NCI-H82 treated with DMSO at 0.1 percent for 48 hours (cell line): Measurements from ENCODE around the gene WASHC4.
A peak's percentile ranks its signal among the peaks of the same experiment; 100 is the strongest.
"Not testable (repeated sequence)": the region's sequence is repeated elsewhere in the genome, so short reads cannot be mapped to it uniquely, and the experiment has no call there.

Experiments
- DNase-seq: peaks from one replicate; lab custom pipeline; 2025; ENCODE audit not compliant: unreplicated experiment; lab: John Stamatoyannopoulos, UW

WASHC4 gene

DNA sequence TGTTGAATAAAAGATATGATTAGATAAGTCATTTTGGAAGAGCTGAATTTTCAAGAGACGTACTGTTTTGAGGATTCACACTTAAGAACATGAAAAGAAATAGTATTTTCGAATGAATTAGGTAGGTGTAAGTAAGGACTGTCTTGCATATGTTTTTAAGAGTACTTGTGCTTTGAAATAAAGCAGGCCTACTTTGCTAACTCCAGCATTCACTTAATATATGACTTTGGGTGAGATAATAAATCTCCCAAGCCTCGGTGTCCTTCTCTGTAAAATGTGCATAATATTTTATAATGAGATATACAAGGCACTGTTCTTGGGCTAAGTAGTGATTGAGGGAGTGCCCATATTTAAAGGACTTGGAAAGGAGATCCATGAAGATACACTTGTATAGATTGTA lies 54.6 kb downstream of the WASHC4 start:
- no peak for DNase-seq

- DNase-seq, result no peak
These were observed 56.5 kb downstream of the WASHC4 start for GRCh38 chr12:105164068-105164467.

- no peak for DNase-seq
These were observed 59.2 kb downstream of the WASHC4 start for GRCh38 chr12:105166736-105167135.

DNA sequence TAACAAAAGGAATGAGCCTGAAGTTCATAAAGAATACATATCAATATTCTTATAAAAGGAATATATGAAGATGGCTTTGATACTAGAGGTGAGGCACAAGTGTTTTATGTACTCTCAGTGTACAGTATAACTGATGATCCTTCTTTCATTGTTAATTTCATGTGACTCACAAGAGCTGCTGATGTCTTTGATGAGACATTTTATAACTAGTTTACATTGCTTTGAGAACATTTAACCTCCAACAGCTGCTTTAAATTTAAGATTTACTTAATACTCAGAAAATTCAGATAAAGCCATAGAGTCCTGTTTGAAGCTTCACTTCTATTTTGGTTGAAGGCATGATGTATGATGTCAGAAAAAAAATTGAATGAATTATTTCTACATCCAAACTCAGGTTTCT lies 59.8 kb downstream of the WASHC4 start:
- DNase-seq, result no peak

- DNase-seq, result no peak
These were observed 60.5 kb downstream of the WASHC4 start for GRCh38 chr12:105168006-105168405.

DNA sequence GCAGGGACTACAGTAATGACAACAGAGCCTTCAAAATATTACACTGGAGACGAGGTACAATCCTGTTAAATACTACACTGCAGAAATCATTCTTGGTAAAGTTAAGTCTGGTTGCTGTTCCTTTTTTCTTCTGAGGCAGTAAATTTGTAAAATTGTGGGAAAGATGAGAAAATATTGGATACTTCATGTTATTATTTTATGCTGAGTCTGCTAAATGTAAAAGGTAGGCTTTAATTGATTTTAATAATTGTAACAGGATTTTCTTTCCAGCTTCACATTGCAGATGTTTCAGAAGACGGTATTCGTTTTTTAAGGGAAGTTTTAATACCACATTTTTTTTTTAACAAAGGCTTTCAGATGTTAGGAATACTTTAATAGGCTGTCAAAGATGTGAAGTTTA lies 62.6 kb downstream of the WASHC4 start:
- no peak for DNase-seq

DNA sequence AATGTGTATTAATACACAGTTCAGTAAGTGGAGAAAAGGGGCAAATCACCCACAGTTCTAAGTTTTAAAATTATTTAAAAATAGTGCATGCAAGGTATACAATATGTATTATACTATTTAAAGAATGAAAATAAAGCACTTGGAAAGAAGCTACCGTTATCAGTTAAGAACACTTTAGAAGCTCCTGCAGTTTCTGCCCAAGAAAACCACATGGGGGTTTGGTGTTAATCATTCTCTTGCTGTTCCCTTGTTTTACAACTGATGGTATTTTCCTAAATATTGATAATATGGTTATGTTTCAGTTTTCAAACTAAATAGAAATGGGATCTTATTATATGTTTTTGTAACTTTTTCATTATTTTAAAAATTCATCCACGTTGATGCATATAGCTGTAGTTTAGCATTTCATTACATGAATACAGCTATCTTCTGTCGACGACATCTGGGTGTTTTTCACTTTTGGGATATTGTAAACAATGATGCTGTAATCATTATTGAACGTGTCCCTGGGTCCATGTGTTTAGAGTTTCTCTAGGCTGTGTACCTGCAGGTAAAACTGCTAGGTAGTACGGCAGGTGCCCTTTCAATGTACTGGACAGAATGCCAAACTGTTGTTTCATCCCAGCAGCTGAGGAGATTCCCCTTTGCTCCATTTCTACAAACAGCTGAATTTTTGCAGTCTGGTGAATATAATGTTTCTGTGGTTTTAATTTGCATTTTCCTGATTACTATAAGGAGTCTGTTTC lies 64.3 kb downstream of the WASHC4 start:
- no peak for DNase-seq

GRCh38 chr12:105175397-105175990 lies 68.0 kb downstream of the WASHC4 start:
- DNase-seq, result no peak

GRCh38 chr12:105177208-105177607 lies 69.7 kb downstream of the WASHC4 start:
- no peak for DNase-seq

DNA sequence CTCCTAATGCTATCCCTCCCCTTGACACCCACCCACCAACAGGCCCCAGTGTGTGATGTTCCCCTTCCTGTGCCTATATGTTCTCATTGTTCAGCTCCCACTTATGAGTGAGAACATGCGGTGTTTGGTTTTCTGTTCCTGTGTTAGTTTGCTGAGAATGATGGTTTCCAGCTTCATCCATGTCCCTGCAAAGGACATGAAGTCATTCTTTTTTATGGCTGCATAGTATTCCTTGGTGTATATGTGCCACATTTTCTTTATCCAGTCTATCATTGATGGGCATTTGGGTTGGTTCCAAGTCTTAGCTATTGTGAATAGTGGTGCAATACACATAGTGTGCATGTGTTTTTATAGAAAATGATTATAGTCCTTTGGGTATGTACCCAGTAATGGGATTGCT lies 71.6 kb downstream of the WASHC4 start:
- not testable (repeated sequence) for DNase-seq

- not testable (repeated sequence) for DNase-seq
These were observed 75.9 kb downstream of the WASHC4 start for GRCh38 chr12:105183406-105183805.

DNA sequence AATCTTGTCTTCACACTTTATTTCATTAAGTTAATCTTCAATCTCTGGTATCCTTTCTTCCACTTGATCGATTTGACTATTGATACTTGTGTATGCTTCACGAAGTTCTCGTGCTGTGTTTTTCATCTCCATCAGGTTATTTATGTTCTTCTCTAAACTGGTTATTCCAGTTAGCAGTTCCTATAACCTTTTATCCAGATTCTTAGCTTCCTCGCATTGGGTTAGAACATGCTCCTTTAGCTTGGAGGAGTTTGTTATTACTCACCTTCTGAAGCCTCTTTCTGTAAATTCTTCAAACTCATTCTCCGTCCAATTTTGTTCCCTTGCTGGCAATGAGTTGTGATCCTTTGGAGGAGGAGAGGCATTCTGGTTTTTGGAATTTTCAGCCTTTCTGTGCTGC lies 76.4 kb downstream of the WASHC4 start:
- DNase-seq, result not testable (repeated sequence)

GRCh38 chr12:105189293-105189692 lies 81.8 kb downstream of the WASHC4 start:
- no peak for DNase-seq

DNA sequence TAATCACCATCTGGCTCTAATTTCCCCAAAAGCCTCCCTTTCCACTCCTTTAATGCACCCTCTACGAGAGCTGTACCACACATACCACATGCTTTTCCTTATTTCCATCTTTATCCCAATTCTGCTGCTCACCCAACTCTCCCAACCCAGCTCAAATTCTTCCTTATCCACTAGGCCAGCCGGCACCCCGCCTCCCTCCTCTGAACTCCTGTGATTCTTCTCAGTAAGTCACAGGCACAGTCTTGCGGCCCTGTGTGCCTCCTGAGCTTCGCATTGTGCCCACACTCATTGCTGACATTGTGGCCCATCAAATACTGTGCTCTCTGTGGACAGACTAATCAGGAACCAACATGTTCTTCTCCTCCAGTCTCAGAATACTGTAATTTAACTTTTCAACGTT lies 83.0 kb downstream of the WASHC4 start:
- DNase-seq, result no peak

DNA sequence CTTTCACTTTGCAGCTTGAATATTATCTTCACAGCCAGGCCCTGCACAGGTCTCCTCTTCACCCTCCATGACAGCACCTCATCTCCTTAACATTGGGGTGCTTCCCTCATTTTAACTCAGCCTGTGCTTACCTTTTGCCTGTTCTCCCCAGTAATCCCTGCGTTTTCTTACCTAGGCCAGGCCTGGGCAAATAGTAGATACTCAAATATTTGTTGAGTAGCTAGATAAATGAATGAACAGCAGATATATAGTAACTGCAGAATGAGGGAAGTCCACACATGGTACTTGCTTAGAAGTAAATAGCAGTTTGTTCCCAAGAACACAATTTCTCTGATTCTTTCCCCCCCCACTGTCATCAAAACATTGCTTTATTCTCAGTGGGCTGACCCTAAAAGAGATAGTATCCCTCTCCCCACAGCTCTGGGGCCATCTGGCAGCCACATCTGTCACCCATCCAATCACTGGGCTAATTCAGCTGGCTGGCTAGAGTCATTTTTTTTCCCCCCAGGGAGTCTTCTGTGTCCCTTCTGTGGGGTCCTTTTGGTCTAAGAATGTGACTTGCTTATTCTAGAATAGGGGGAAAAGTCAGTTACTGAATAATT lies 85.2 kb downstream of the WASHC4 start:
- DNase-seq, result peak; percentile 79

DNA sequence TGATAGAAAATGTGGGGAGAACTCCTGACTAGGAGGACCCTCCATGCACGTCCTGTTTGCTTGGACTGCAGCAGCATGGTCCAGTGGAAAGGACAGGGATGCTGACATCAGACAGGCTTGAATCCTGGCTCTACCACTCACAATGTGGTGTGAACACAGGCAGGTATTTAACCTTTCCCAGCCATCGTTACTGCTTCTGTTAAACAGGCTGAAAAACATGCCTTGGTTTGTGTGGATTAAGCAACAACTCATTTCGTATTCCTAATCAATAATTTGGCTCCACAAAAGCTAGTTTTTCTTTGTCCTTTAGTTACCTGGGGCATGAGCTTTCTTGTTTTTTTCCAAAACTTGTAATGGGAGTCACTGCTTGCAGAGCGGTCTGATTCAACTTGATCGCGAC lies 87.4 kb downstream of the WASHC4 start:
- DNase-seq, result no peak

- DNase-seq, result no peak
These were observed 88.6 kb downstream of the WASHC4 start for GRCh38 chr12:105196090-105196489.

- DNase-seq, result no peak
These were observed 91.4 kb downstream of the WASHC4 start for GRCh38 chr12:105198961-105199360.

GRCh38 chr12:105200385-105200784 lies 92.9 kb downstream of the WASHC4 start:
- DNase-seq, result no peak

DNA sequence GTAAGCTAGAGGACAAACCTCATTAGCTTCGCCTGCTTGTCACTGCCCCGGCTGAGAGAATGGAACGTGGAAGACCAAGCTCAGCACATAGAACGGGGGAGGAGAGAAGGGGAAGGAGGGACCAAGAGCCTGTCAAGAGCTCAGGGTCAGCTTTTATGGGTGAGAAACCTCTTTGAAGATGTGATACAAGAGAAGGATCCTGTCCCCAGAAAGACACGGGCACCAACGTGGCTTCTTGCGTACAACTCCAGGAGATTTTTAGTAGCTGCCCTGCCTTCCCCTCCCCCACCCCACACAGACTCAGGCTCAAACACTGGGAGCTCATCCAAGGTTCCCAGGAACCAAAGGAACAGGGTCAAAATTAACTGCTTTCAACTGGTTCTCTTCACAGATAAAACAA lies 93.8 kb downstream of the WASHC4 start:
- no peak for DNase-seq

DNA sequence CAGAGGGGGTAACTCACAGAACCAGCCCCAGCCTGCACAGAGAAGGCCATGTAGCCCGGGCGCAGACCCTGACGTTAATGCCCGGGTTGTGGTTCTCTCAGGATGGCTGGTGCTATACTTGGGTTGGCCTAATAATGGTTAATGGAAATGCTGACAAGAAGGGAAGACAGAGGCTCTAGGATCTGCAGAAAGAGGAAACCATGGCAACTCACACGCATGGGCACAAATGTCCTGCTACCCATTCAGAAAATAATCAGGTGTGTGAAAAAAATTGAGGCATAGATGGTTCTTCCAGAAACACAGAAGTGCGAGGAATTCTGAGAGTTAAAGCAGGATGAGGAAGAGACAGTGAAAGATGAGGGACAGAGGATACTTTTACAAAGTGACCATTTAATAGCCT lies 94.7 kb downstream of the WASHC4 start:
- DNase-seq, result no peak

DNA sequence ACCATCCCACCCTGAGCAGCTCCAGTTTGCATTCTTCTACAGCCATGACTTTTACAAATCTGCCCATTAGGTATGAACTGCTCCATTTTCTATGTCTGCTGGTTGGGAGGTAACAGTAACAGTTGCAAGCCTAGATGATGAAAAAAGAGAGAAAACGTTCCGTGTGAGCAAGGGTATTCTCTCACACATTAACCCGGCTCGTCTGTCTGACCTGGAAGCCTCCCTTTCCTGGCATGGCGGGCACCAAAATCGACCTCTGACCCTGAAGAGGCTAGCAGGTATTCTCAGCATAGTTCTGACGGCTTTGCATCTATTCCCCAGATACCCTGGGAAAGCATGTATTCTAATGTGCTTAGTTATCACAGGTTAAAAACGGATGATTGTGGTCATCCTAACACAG lies 96.6 kb downstream of the WASHC4 start:
- no peak for DNase-seq
